BLaER1 treated with 17β-estradiol and CSF1 and Interleukin-3, amounts not matched to agents 10 nM and 100 nM (cell line): ENCODE results near the gene PLXNA2.

Source experiments
- H3K27ac ChIP-seq, 11 experiments: shearing (Covaris generic); formaldehyde crosslinking; 2 replicates each; pipeline ENCODE4 v1.8.1; 2022
- H3K27me3 ChIP-seq, 11 experiments: shearing (Covaris generic); formaldehyde crosslinking; 2 replicates each; pipeline ENCODE4 v1.8.1; 2022
- H3K36me3 ChIP-seq, 11 experiments: shearing (Covaris generic); formaldehyde crosslinking; 2 replicates each; pipeline ENCODE4 v1.8.1; 2022
- H3K4me1 ChIP-seq, 10 experiments: shearing (Covaris generic); formaldehyde crosslinking; 2 replicates each; pipeline ENCODE4 v1.8.1; 2022
- H3K4me2 ChIP-seq, 11 experiments: shearing (Covaris generic); formaldehyde crosslinking; 2 replicates each; pipeline ENCODE4 v1.8.1; 2022
- H3K4me3 ChIP-seq, 10 experiments: shearing (Covaris generic); formaldehyde crosslinking; 2 replicates each; pipeline ENCODE4 v1.8.1; 2022
- H3K9ac ChIP-seq, 11 experiments: shearing (Covaris generic); formaldehyde crosslinking; 2 replicates each; pipeline ENCODE4 v1.8.1; 2022
- H3K9me3 ChIP-seq, 11 experiments: shearing (Covaris generic); formaldehyde crosslinking; replicated peaks in 1 of 11; 2 replicates each; pipeline ENCODE4 v1.8.1; 2022
- H4K20me1 ChIP-seq, 11 experiments: shearing (Covaris generic); formaldehyde crosslinking; 2 replicates each; pipeline ENCODE4 v1.8.1; 2022
- Cebpa-rat ChIP-seq, 11 experiments: shearing (Covaris generic); IDR thresholded peaks; 2 replicates each; pipeline ENCODE4 v1.8.1; 2022

The PLXNA2 gene

DNA sequence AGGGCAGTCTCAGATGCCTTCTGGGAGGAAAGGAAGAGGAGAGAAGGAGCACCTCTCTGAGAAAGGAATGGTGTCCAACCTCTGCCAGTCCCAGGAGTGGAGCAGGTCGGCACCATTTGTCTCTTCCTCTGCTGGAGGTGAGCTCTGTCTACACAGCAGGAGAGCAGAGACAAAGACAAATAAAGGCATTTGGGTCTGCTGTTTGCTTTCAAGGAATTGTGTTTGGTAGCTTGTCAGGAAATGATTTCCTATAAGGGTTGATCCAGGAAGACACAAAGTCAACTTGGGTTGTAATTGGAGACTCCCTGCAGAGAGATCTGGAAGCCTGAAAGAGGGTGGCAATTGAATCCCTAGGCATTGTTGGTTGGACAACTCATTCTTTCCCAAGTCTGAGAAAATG, 34.5 kb upstream of the PLXNA2 start:
- Histone ChIP-seq H3K9ac (no peak overlapping the region), H4K20me1 (no peaks in the 10 kb centered on the region), H3K4me3 (no peak overlapping the region), H3K4me1 (peaks cover 0 to 20% (median 12%) of the 10 kb centered on the region in 10 experiments; a peak in 16 of 20 replicates), H3K36me3 (no peaks in the 10 kb centered on the region), H3K4me2 (peak overlapping the region in 10 of 11 experiments; percentile 9 to 79 (median 54); a peak in 17 of 22 replicates), H3K27ac (peak overlapping the region in 1 of 11 experiments; percentile 31; a peak in 1 of 22 replicates), H3K27me3 (no peaks in the 10 kb centered on the region), H3K9me3 (no peaks in the 10 kb centered on the region)
- no peak for TF ChIP-seq Cebpa-rat (IDR thresholded peaks at IDR 0.05)

DNA sequence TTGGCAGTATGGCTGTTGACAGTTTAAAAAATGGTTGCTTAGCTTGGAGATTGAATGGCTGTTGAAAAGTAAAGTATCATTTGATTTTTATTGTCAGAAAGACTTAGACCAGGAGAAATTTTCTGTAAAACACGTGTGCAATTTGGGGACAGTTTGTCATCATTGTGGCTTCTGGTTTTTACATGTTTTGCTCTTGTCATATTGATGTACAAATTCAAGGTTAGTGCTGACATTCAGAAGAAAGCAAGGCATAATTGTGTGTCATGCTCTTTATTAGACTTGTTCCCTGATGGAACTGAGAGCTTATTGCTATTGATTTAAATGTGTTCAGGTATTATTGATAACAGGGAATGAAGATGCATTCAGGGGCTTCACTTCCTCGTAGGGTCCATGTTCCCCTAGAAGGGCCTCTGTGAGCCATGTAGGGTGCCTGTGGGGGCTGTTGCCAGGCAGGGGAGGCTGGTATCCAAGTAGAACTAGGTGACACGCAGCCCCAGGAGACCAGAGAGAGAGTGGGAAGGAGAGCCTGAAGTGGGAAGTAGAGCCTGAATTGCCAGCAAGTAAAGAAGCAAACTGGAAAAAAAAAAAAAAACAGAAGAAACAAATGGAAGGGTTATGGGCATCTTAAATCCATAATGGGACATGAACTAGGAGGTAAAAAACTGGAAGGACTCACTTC, 32.7 kb upstream of the PLXNA2 start:
- H3K27ac ChIP-seq, result no peak overlapping the region
- H3K9me3 ChIP-seq, result no peaks in the 10 kb centered on the region
- peak overlapping the region in 1 of 11 experiments; percentile 74; a peak in 2 of 22 replicates for H3K4me2 ChIP-seq
- no peak for TF ChIP-seq Cebpa-rat (IDR thresholded peaks at IDR 0.05)
- H3K27me3 ChIP-seq, result no peaks in the 10 kb centered on the region
- peaks cover 0 to 20% (median 12%) of the 10 kb centered on the region in 10 experiments; a peak in 16 of 20 replicates for H3K4me1 ChIP-seq
- H3K36me3 ChIP-seq, result no peaks in the 10 kb centered on the region
- no peak overlapping the region for H3K4me3 ChIP-seq
- H3K9ac ChIP-seq, result no peak overlapping the region
- H4K20me1 ChIP-seq, result no peaks in the 10 kb centered on the region

DNA sequence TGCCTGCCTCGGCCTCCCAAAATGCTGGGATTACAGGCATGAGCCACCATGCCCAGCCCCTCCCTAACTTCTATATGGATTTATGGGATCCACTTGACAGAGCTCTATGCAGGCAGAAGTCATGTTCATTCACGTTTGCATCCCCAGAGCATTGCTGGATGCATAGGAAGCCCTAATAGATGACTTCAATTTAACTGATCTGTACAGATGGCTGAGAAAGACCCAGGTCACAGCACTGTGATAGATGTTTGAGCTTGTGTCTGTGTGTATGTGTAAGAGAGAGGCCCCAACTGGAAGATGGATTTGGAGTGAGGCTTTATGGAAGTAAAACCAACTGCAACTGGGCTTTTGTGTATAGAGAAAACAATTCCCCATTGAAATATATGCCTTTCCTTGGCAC, 30.9 kb upstream of the PLXNA2 start:
- Histone ChIP-seq H3K4me2 (no peak overlapping the region), H3K36me3 (no peaks in the 10 kb centered on the region), H3K4me3 (no peak overlapping the region), H3K27ac (no peak overlapping the region), H3K9me3 (no peaks in the 10 kb centered on the region), H3K4me1 (peaks cover 0 to 20% (median 12%) of the 10 kb centered on the region in 10 experiments; a peak in 16 of 20 replicates), H3K9ac (no peak overlapping the region), H4K20me1 (no peaks in the 10 kb centered on the region), H3K27me3 (no peaks in the 10 kb centered on the region)
- TF ChIP-seq Cebpa-rat (IDR thresholded peaks at IDR 0.05), result no peak

DNA sequence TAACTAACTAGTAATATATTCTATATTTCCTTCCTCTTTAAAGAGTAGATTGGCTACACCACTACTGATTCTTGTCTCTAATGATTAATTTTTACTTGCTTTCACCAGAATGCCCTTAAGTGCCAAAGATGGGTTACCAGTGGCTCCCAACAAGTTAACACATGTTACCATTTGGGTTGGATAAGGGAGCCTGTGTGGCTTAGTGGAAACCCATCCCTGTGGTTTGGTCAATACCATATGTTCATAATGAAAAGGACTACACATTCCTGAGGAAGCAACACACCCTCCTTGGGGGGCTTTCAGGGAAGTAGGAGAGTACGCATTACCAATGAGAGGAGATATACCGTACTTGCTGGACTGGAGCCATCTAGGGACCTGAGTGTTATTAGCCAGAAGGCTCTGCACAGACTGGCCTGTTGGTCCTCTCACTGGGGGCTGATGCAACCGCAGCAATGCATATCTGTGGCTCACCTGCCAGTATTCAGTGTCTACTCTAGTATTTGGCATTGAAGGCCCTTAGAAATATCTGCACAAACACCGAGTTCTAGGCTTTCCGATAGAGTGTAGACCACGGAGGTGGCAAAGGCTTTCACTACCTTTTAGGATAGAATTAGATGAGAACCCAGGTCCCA, 29.3 kb upstream of the PLXNA2 start:
- Histone ChIP-seq H3K27me3 (no peaks in the 10 kb centered on the region), H3K9me3 (no peaks in the 10 kb centered on the region), H3K9ac (no peak overlapping the region), H3K27ac (no peak overlapping the region), H3K4me2 (no peak overlapping the region), H4K20me1 (no peaks in the 10 kb centered on the region), H3K36me3 (no peaks in the 10 kb centered on the region), H3K4me3 (no peak overlapping the region), H3K4me1 (peaks cover 0 to 15% (median 8%) of the 10 kb centered on the region in 10 experiments; a peak in 16 of 20 replicates)
- no peak for TF ChIP-seq Cebpa-rat (IDR thresholded peaks at IDR 0.05)

DNA sequence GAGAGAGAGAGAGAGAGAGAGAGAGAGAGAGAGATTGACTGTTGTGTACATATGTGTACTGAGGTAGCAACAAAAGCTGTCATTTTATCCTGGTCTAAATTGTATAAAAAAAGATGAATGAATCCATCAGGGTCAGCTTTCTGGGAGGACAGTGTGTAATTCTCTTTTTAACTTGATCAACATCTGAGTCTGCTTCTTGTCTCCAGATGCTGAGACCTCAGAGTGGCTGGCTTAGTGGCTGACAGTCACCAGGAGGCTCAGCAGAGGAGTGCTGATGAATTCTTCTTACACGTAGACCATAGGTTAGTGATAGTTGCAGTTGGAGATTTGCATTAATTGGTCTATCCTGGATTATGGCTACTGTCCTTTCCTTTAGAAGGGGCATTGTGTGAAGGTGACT, 28.5 kb upstream of the PLXNA2 start:
- no peak for TF ChIP-seq Cebpa-rat (IDR thresholded peaks at IDR 0.05)
- Histone ChIP-seq H3K9me3 (no peaks in the 10 kb centered on the region), H3K27ac (no peak overlapping the region), H3K4me3 (no peak overlapping the region), H3K4me1 (peaks cover 0 to 7% (median under 1%) of the 10 kb centered on the region in 10 experiments; a peak in 8 of 20 replicates), H3K27me3 (no peaks in the 10 kb centered on the region), H3K9ac (no peak overlapping the region), H3K4me2 (no peak overlapping the region), H4K20me1 (no peaks in the 10 kb centered on the region), H3K36me3 (no peaks in the 10 kb centered on the region)

DNA sequence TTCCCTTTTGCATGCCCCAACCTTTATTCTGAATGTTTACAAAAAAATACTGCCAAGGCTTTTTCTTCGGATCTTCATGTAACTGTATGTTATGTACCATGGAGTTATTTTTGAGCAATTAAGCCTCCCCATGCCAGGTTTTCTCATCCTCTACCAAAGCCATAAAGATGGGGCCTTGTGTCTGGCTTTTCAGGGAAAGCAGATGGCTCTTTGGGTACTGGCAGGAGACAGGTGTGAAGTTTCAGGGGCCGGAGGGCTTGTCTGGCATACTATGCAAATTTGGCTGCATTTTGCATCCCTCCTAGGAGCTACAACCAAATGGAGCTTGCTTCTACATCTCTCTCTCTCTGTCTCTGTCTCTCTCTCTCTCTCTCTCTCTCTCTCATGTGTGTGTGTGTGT, 28.1 kb upstream of the PLXNA2 start:
- H3K36me3 ChIP-seq, result no peaks in the 10 kb centered on the region
- no peak overlapping the region for H3K27ac ChIP-seq
- H3K4me2 ChIP-seq, result no peak overlapping the region
- H3K9me3 ChIP-seq, result no peaks in the 10 kb centered on the region
- H3K27me3 ChIP-seq, result no peaks in the 10 kb centered on the region
- no peak overlapping the region for H3K9ac ChIP-seq
- TF ChIP-seq Cebpa-rat (IDR thresholded peaks at IDR 0.05), result no peak
- no peaks in the 10 kb centered on the region for H4K20me1 ChIP-seq
- peaks cover 0 to 4% (median 0%) of the 10 kb centered on the region in 10 experiments; a peak in 1 of 20 replicates for H3K4me1 ChIP-seq
- H3K4me3 ChIP-seq, result no peak overlapping the region

DNA sequence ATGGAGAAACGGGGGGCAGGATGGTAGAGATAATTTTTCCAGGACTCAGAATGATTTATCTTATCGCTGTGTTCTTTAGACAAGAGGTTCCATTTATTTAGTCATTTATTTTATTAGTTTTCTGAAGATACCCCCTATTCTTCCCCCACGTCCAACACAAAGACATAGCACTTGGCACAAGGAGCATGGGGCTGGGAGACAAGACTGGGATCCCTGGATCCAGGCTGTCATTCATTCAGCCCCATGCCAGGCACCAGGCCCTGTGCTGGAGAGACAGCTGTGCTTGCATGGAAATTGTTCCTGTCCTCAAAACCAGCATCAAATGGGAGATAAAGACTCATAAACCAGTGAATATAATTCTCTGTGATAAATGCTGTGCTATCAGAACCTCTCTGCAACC, 27.1 kb upstream of the PLXNA2 start:
- Histone ChIP-seq H3K36me3 (no peaks in the 10 kb centered on the region), H4K20me1 (no peaks in the 10 kb centered on the region), H3K27ac (no peak overlapping the region), H3K9ac (no peak overlapping the region), H3K27me3 (no peaks in the 10 kb centered on the region), H3K4me1 (no peaks in the 10 kb centered on the region), H3K4me3 (no peak overlapping the region), H3K9me3 (no peaks in the 10 kb centered on the region), H3K4me2 (no peak overlapping the region)
- TF ChIP-seq Cebpa-rat (IDR thresholded peaks at IDR 0.05), result no peak

DNA sequence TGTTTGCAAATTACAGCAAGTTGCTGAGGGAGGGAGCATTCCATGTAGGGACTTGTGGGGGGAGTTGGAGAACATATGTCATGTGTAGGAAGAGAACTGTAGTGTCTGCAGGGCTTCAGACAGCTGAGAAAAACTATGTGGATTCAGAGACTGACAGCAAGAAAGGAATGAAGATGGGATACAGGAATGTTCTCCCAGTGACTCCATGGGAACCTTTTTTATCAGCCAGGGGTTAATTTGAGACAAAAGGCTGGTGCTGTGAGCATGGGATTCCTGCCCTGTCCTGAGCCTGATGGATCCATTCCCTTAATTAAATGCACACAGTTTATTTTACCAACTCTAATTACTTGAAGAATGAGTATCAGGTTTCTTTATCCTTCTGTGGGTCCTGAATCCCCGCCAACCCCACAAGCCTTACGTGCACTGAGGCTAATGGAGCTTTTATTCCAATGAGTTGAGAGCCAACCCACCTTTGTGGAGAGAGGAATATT, 26.5 kb upstream of the PLXNA2 start:
- no peak overlapping the region for H3K9ac ChIP-seq
- no peaks in the 10 kb centered on the region for H4K20me1 ChIP-seq
- TF ChIP-seq Cebpa-rat (IDR thresholded peaks at IDR 0.05), result no peak
- H3K4me3 ChIP-seq, result no peak overlapping the region
- no peak overlapping the region for H3K4me2 ChIP-seq
- H3K36me3 ChIP-seq, result no peaks in the 10 kb centered on the region
- H3K27ac ChIP-seq, result no peak overlapping the region
- H3K27me3 ChIP-seq, result no peaks in the 10 kb centered on the region
- no peaks in the 10 kb centered on the region for H3K4me1 ChIP-seq
- H3K9me3 ChIP-seq, result no peaks in the 10 kb centered on the region

DNA sequence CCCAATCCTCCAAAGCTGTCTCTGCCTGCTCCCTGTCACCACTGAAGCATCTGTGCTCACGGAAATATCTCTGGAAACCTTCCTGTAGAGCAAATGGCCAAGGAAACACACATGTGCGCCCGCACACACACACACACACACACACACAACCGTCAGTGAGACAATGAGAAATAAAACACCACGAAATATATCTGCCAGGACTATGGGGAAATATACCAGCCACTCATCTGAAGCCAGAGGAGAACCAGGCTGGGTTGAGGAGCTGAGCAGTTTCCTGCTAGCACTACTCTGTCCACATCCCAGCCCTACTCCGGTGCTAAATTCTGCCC, 25.1 kb upstream of the PLXNA2 start:
- Histone ChIP-seq H3K36me3 (no peaks in the 10 kb centered on the region), H3K4me2 (no peak overlapping the region), H3K9ac (no peak overlapping the region), H4K20me1 (no peaks in the 10 kb centered on the region), H3K9me3 (no peaks in the 10 kb centered on the region), H3K4me1 (no peaks in the 10 kb centered on the region), H3K4me3 (no peak overlapping the region), H3K27ac (no peak overlapping the region), H3K27me3 (no peaks in the 10 kb centered on the region)
- no peak for TF ChIP-seq Cebpa-rat (IDR thresholded peaks at IDR 0.05)
